GM12801 (cell line): ENCODE results near the gene IL12RB2.

Source experiments
- TF ChIP-seq, protein P1 (sequence below): IDR thresholded peaks from one replicate; pipeline ENCODE4 v1.5.1; 2011; ENCODE audit warnings: control low read depth; ENCODE audit not compliant: insufficient read length; ENCODE audit errors: extremely low read depth

IL12RB2 gene

DNA sequence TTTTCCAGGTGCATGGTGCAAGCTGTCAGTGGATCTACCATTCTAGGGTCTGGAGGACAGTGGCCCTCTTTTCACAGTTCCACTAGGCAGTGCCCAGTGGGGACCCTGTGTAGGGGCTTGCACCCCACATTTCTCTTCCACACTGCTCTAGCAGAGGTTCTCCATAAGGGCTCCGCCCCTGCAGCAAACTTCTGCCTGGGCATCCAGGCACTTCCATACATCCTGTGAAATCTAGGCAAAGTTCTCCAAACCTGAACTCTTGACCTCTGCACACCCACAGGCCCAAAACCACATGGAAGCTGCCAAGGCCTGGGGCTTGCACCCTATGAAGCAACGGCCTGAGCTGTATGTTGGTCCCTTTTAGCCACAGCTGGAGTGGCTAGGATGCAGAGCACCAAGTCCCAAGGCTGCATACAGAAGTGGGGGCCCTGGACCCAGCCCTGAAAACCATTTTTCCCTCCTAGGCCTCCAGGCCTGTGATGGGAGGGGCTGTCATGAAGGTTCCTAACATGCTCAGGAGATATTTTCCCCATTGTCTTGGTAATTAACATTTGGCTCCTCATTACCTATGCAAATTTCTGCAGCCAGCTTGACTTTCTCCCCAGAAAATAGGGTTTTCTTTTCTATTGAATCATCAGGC lies 76.4 kb downstream of the IL12RB2 start:
- TF ChIP-seq, protein P1, sequence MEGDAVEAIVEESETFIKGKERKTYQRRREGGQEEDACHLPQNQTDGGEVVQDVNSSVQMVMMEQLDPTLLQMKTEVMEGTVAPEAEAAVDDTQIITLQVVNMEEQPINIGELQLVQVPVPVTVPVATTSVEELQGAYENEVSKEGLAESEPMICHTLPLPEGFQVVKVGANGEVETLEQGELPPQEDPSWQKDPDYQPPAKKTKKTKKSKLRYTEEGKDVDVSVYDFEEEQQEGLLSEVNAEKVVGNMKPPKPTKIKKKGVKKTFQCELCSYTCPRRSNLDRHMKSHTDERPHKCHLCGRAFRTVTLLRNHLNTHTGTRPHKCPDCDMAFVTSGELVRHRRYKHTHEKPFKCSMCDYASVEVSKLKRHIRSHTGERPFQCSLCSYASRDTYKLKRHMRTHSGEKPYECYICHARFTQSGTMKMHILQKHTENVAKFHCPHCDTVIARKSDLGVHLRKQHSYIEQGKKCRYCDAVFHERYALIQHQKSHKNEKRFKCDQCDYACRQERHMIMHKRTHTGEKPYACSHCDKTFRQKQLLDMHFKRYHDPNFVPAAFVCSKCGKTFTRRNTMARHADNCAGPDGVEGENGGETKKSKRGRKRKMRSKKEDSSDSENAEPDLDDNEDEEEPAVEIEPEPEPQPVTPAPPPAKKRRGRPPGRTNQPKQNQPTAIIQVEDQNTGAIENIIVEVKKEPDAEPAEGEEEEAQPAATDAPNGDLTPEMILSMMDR: no peak

DNA sequence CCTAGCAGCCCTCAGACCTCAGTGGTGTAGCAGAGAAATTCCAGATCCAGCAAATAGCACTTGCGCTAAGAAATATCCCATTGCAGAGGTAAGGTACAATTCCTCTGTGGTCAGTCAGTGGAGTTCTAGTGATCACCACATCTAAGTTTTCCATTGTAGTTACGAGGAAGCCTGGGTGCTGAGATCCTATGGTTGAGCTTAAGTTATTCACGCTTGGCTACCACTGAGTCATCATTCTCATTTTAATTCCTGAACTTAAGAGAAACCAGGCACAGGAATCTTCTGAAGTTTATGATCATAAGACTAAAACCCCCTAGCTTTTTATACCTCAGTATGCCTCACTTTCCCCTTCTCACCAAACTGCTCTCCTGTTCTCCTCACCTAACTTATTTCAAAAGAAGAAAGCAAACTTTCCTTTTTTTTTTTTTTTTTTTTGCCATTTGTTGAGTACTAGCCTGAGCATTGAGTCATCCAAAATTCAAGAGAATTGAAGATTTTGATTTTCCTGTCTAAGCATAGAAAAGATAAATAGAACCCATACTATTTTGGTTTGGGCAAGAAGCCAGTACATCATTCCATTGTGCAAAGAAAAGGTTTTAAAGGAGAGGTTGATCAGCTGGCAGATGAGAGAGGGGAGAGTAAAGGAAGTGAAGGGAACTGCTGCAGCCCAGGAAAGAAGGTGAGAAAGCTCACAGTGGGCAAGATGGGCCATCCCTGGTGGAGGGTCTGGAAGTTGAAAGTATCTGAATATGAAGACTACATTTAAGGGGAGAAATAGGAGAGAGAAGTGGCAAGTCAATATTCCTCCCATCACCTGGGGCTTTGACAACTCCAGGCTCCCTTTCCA lies 82.6 kb downstream of the IL12RB2 start:
- TF ChIP-seq, protein P1: no peak

GRCh38 chr1:67393240-67393639 lies 85.6 kb downstream of the IL12RB2 start:
- TF ChIP-seq, protein P1: no peak

GRCh38 chr1:67393737-67394136 lies 86.1 kb downstream of the IL12RB2 start:
- TF ChIP-seq, protein P1: no peak

DNA sequence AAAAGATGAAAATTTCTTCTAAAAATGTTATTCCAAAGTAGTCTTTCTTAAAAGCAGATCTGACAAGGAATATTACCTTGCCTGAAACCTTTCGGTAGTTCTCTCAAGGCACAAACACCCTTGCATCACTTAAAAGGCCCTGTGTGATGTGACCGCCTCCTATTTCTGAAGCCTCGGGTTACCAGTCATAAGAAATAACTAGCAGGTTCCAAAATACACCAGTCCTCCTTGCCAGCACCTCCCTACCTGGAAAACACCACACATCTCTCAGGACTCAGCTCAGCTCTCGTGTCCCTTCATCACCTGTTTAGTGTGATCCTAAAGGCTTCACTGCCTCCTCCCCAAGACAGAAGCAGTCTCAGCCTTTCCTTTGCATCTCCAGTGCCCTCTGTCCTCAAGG lies 86.9 kb downstream of the IL12RB2 start:
- TF ChIP-seq, protein P1: no peak

DNA sequence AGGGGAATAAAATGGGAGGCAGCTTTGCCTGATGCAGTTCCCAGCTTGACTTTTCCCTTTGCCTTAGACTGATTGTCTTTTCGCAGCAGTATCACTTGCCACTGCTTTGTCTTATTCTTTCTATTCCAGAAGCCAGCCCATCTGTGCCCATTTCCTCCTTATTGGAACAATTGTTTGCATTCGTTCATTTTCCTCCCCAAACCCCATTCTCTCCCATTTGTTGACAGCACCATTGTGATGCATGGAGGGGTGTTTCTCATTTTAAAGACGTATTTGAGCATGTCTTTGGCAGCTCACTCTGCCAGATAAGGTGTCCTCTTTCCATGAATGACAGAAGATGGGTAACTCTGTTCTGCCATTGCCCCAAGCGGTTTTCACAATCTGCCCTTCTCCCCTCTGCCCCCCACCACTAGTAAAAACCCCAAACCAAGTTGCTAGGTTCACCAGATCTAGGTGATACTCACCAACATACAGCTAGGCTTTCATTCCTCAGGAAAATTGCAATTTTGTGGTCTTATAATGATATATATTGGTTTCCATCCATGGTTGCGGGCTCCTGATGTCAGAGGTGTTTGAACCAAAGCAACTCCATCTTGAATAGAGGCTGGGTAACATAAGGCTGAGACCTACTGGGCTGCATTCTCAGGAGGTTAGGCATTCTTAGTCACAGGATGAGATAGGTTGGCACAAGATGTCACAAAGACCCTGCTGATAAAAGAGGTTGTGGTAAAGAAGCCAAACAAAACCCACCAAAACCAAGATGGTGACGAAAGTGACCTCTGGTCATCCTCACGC lies 91.7 kb downstream of the IL12RB2 start:
- TF ChIP-seq, protein P1: no peak

DNA sequence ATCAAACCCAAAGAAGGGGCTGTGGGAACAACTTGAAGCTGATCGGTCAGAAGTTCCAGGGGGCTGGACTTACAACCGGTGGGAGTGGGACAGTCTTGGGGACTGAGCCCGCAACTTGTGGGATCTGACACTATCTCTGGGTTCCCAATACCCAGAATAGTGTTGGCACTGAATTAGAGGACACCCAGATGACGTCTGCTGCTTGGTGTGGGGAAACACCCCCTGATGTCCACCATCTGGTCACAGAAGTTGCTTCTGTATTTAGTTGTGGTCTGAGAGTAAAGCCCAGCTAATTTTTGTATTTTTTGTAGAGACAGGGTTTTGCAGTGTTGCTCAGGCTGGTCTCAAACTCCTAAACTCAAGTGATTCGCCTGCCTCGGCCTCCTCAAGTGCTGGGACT lies 93.8 kb downstream of the IL12RB2 start:
- TF ChIP-seq, protein P1: no peak
